Measurements from ENCODE around the gene ISY1. TPM values are rescaled to one million over a fixed set of nuclear protein-coding genes. Genes with fewer than 3 reads are reported as not detected.

Gene ISY1
- total and polyA plus RNA-seq, 2 of the 4 experiments (the other 2 are of a cell fraction) = 28.5 to 31.5 TPM

DNA sequence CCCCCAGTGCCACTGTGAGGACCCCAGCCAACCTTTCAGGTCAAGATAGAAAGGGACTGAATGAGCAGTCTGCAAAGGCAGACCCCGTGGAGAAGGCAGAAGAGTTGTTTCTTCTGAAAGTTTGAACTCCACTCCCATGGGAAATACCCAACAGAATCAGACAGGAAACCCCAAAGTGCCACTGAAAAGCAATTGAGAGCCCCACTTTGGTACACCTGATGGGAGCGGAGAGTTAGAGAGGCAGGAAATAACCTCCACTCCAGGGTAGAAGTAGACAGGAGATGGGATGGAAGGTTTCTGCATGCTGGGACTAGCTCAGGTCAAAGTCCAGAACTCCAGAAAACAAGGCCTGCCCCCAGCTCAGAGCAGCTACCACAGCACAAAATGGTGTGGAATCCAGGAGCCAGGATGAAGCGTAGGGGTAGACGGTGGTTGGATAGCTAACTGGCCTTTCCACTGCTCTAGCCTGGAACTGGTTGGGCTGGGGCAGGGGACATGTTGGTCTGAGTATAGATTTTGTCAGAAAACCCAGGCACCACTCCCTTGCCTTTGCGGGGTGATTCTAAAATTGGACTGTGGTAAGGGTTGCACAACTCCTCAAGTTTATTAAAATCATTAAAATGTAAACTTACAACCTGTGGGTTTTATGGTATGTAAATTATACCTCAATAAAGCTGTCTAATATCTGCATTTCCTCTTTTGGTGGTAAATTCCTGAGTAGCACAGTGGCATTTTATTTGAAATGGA is 37.4 kb downstream of the ISY1 start:
- DNase-seq = peak; percentile 50

More for the DNA sequence above, 37.4 kb downstream of the ISY1 start:
- H3K56ac ChIP-seq (ENCODE audit: extremely low read depth, insufficient read depth, low read length) = no peak overlapping the region
- TF ChIP-seq MXI1 (IDR thresholded peaks at IDR 0.05; ENCODE audit: borderline replicate concordance, low read depth, low read length) = no peak
- peak; percentile 87 for TF ChIP-seq CEBPB (IDR thresholded peaks at IDR 0.05; ENCODE audit: low read depth, low read length)
- peaks cover 23% of the 10 kb centered on the region for H4K20me1 ChIP-seq (ENCODE audit: insufficient read depth, low read length)
- H2BK20ac ChIP-seq (ENCODE audit: low read depth, low read length) = peak overlapping the region; percentile 91
- peak overlapping the region; percentile 88 for H2AK5ac ChIP-seq (ENCODE audit: low read depth, low read length)
- peak overlapping the region; percentile 63; the same call in 2 of the 3 replicates for H2BK15ac ChIP-seq (ENCODE audit: low read depth, low read length)
- no peak overlapping the region for H3K9ac ChIP-seq (ENCODE audit: low read depth, low read length)
- peak; percentile 2; the same call in 1 of the 2 replicates for ATAC-seq (ENCODE audit: low read depth)
- H2BK5ac ChIP-seq (ENCODE audit: low read depth, low read length, poor library complexity, severe bottlenecking) = peak overlapping the region; percentile 29
- H3K4ac ChIP-seq (ENCODE audit: low read depth, low read length) = peak overlapping the region; percentile 79
- peaks cover 2% of the 10 kb centered on the region; the same call in 1 of the 2 replicates for H3K36me3 ChIP-seq (ENCODE audit: control insufficient read depth, insufficient read depth, low read length)
- dilution Hi-C loops (cut with HindIII; ENCODE audit: low sequenced_read_pairs, unreplicated experiment) (no loop called here), intact Hi-C loops (cut with micrococcal nuclease) (loop anchor here (2.0 kb wide), 1 partner anchor 125 kb away; the partner anchor contains the start of gene COPG1), in situ Hi-C loops (cut with MboI; ENCODE audit: low sequenced_read_pairs) (no loop called here)
- H2BK120ac ChIP-seq (ENCODE audit: low read depth, low read length) = peak overlapping the region; percentile 69
- POLR2A ChIA-PET (ENCODE audit: unreplicated experiment) = no interaction called here
- no peaks in the 10 kb centered on the region for H3K27me3 ChIP-seq (ENCODE audit: control insufficient read depth, insufficient read depth, low read length)
- H2AFZ ChIP-seq (replicated peaks; ENCODE audit: low read length, poor library complexity) = peak overlapping the region; percentile 35
- H3K4me2 ChIP-seq (ENCODE audit: low read depth, low read length) = peak overlapping the region; percentile 6; the same call in 1 of the 2 replicates
- no peaks in the 10 kb centered on the region for H3K9me3 ChIP-seq (ENCODE audit: control insufficient read depth, insufficient read depth, low read length)
- H3K79me1 ChIP-seq (ENCODE audit: low read depth in 1 of 2, low read length in 2 of 2) = peaks cover 6 to 24% of the 10 kb centered on the region in 2 experiments
- H3K27ac ChIP-seq (ENCODE audit: insufficient read depth, low read length) = peak overlapping the region; percentile 55; the same call in 1 of the 2 replicates
- CTCF ChIA-PET = no interaction called here
- no CpG with 5 or more reads among the region's 5 CpGs for WGBS, 2 experiments (ENCODE audit: extremely low coverage in 2 of 2, insufficient read length in 1 of 2)
- H3K14ac ChIP-seq (replicated peaks; ENCODE audit: low read depth, low read length) = peak overlapping the region; percentile 46
- peak overlapping the region; percentile 70 for H4K91ac ChIP-seq (ENCODE audit: insufficient read depth, low read depth, low read length)
- peaks cover 27% of the 10 kb centered on the region for H3K4me1 ChIP-seq (ENCODE audit: control insufficient read depth, insufficient read depth, low read length)
- H2AK9ac ChIP-seq (replicated peaks; ENCODE audit: low read depth, low read length, poor library complexity) = no peak overlapping the region
- H4K8ac ChIP-seq (ENCODE audit: low read depth in 2 of 2, low read length in 2 of 2) = peak overlapping the region in 1 of 2 experiments; percentile 75; a peak in 1 of 4 replicates
- H3K9me1 ChIP-seq (ENCODE audit: insufficient read depth, low read length) = peaks cover 18% of the 10 kb centered on the region
- peak overlapping the region; percentile 3 for H4K5ac ChIP-seq (ENCODE audit: low read depth, low read length)
- H3K23ac ChIP-seq (ENCODE audit: low read depth, low read length) = peak overlapping the region; percentile 21
- H3K18ac ChIP-seq (ENCODE audit: low read depth, low read length) = peak overlapping the region; percentile 12
- H3K4me3 ChIP-seq (ENCODE audit: insufficient read depth, low read depth, low read length) = no peak overlapping the region
- no TSS peak for BruUV-seq (replicated peaks)
